Measurements from ENCODE around the gene WNT6. TPM values are rescaled to one million over a fixed set of nuclear protein-coding genes. Genes with fewer than 3 reads are reported as not detected.
A peak's percentile ranks its signal among the peaks of the same experiment; 100 is the strongest.

WNT6 gene
- total and polyA plus RNA-seq, 10 of the 15 experiments (the other 5 are each of a cell fraction or from before 2014, with no cell fraction given): 0.11 to 0.44 (median 0.22) TPM; not detected in 5

GRCh38 chr2:218878486-218878885 lies 18.9 kb downstream of the WNT6 start:
- ATAC-seq: no peak
- TF ChIP-seq BACH1 (IDR thresholded peaks at IDR 0.05; ENCODE audit: borderline replicate concordance) (no peak), MYB (IDR thresholded peaks at IDR 0.05; ENCODE audit: borderline replicate concordance, low read depth, low read length) (no peak), BCL11A (IDR thresholded peaks at IDR 0.05; ENCODE audit: low read depth, low read length) (no peak)
- ChIA-PET CTCF (interaction anchor here (1.2 to 21.9 kb wide), 6 partner anchors 9 to 405 kb away, joined by 3 to 1364 read pairs (median 30); no protein-coding TSS in a partner anchor), SMC1A (ENCODE audit: uncharacterized antibody, unreplicated experiment) (interaction anchor here (0.9 to 15.8 kb wide), 6 partner anchors 8 to 96 kb away, joined by 3 to 780 read pairs (median 20); no protein-coding TSS in a partner anchor), POLR2A (interaction anchor here (1.3 to 10.6 kb wide), 3 partner anchors 8 to 17 kb away, joined by 4 to 360 read pairs (median 31); no protein-coding TSS in a partner anchor), RAD21 (ENCODE audit: unreplicated experiment) (interaction anchor here (1.0 to 16.0 kb wide), 5 partner anchors 9 to 102 kb away, joined by 3 to 871 read pairs (median 9); no protein-coding TSS in a partner anchor)
- no peak for FAIRE-seq
- H4K20me1 ChIP-seq (ENCODE audit: control insufficient read depth, insufficient read depth): no peaks in the 10 kb centered on the region
- H3K9me3 ChIP-seq (replicated peaks; ENCODE audit: control insufficient read depth, insufficient read depth, low read length): no peaks in the 10 kb centered on the region
- H2AFZ ChIP-seq (ENCODE audit: control insufficient read depth, low read depth, low read length): no peak overlapping the region
- in situ Hi-C loops (cut with MboI): no loop called here
- no peak overlapping the region for H3K4me3 ChIP-seq
- H3K27me3 ChIP-seq (replicated peaks in 1 of 2; ENCODE audit: control insufficient read depth in 2 of 2, insufficient read depth in 2 of 2, low read length in 1 of 2): peaks cover 6 to 7% of the 10 kb centered on the region in 2 experiments; a peak in 3 of 4 replicates
- peaks cover 0 to 5% of the 10 kb centered on the region in 2 experiments; a peak in 1 of 4 replicates for H3K36me3 ChIP-seq (ENCODE audit: control insufficient read depth in 2 of 2, insufficient read depth in 2 of 2, low read length in 1 of 2)
- DNase-seq (ENCODE audit: low read depth, low spot score): no peak
- H3K4me1 ChIP-seq (ENCODE audit: control insufficient read depth, insufficient read depth, low read length): peaks cover 46% of the 10 kb centered on the region
- H3K27ac ChIP-seq (ENCODE audit: control insufficient read depth, insufficient read depth): no peak overlapping the region
- 100% methylated on average over 6 of the region's 6 CpGs for WGBS (ENCODE audit: insufficient coverage, insufficient replicate concordance, low lambda C conversion rate, missing lambda C conversion rate)
- H3K79me2 ChIP-seq (ENCODE audit: control insufficient read depth, insufficient read depth, low read length): peaks cover 35% of the 10 kb centered on the region
- H3K4me2 ChIP-seq (ENCODE audit: control insufficient read depth, insufficient read depth): no peak overlapping the region
- no peak overlapping the region for H3K9ac ChIP-seq (ENCODE audit: control insufficient read depth, insufficient read depth, low read length)
- BruUV-seq (replicated peaks): no TSS peak
- intact Hi-C loops (cut with micrococcal nuclease; ENCODE audit: unreplicated experiment): no loop called here

GRCh38 chr2:218878926-218879761 lies 19.5 kb downstream of the WNT6 start:
- CTCF ChIA-PET: interaction anchor here (0.6 to 21.9 kb wide), 8 partner anchors 9 to 405 kb away, joined by 3 to 1364 read pairs (median 4); no protein-coding TSS in a partner anchor
- no peak for FAIRE-seq
- TF ChIP-seq, protein P1, sequence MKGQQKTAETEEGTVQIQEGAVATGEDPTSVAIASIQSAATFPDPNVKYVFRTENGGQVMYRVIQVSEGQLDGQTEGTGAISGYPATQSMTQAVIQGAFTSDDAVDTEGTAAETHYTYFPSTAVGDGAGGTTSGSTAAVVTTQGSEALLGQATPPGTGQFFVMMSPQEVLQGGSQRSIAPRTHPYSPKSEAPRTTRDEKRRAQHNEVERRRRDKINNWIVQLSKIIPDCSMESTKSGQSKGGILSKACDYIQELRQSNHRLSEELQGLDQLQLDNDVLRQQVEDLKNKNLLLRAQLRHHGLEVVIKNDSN (IDR thresholded peaks at IDR 0.05; ENCODE audit: borderline replicate concordance, extremely low read length, insufficient read depth, low read depth, low read length): no peak
- TF ChIP-seq ZBED1 (IDR thresholded peaks at IDR 0.05; ENCODE audit: borderline replicate concordance): no peak
- TF ChIP-seq SMARCA5 (IDR thresholded peaks at IDR 0.05): peak; percentile 21; the same call in 1 of the 2 replicates
- TF ChIP-seq HDGF (IDR thresholded peaks at IDR 0.05): peak; percentile 15; the same call in 1 of the 2 replicates
- peak; percentile 34; the same call in 1 of the 2 replicates for TF ChIP-seq TARDBP (IDR thresholded peaks at IDR 0.05; ENCODE audit: borderline replicate concordance)
- TF ChIP-seq RELA (IDR thresholded peaks at IDR 0.05; ENCODE audit: borderline replicate concordance, partially characterized antibody): no peak

More at GRCh38 chr2:218878926-218879761, 19.5 kb downstream of the WNT6 start:
- H2AFZ ChIP-seq (ENCODE audit: control insufficient read depth, low read depth, low read length): peak overlapping the region; percentile 43; the same call in 1 of the 2 replicates
- TSS peak; percentile 68 for BruUV-seq (replicated peaks)
- intact Hi-C loops (cut with micrococcal nuclease; ENCODE audit: unreplicated experiment): no loop called here
- peak overlapping the region; percentile 20; the same call in 1 of the 2 replicates for H3K4me3 ChIP-seq
- in situ Hi-C loops (cut with MboI): no loop called here
- H3K27me3 ChIP-seq (replicated peaks in 1 of 2; ENCODE audit: control insufficient read depth in 2 of 2, insufficient read depth in 2 of 2, low read length in 1 of 2): peaks cover 2 to 4% of the 10 kb centered on the region in 2 experiments; a peak in 3 of 4 replicates
- peak overlapping the region; percentile 52 for H3K27ac ChIP-seq (ENCODE audit: control insufficient read depth, insufficient read depth)
- H4K20me1 ChIP-seq (ENCODE audit: control insufficient read depth, insufficient read depth): no peaks in the 10 kb centered on the region
- H3K4me2 ChIP-seq (ENCODE audit: control insufficient read depth, insufficient read depth): peak overlapping the region; percentile 84
- peaks cover 46% of the 10 kb centered on the region for H3K4me1 ChIP-seq (ENCODE audit: control insufficient read depth, insufficient read depth, low read length)
- H3K79me2 ChIP-seq (ENCODE audit: control insufficient read depth, insufficient read depth, low read length): peaks cover 40% of the 10 kb centered on the region
- ATAC-seq: peak; percentile 7
- peak overlapping the region; percentile 82 for H3K9ac ChIP-seq (ENCODE audit: control insufficient read depth, insufficient read depth, low read length)
- WGBS (ENCODE audit: insufficient coverage, insufficient replicate concordance, low lambda C conversion rate, missing lambda C conversion rate): 76% methylated on average over 13 of the region's 16 CpGs
- no peak for DNase-seq (ENCODE audit: low read depth, low spot score)
- no peaks in the 10 kb centered on the region for H3K9me3 ChIP-seq (replicated peaks; ENCODE audit: control insufficient read depth, insufficient read depth, low read length)
- ChIA-PET POLR2A (interaction anchor here (0.6 to 10.6 kb wide), 5 partner anchors 7 to 169 kb away, joined by 4 to 360 read pairs (median 7); partner anchors contain the start of gene TTLL4), SMC1A (ENCODE audit: uncharacterized antibody, unreplicated experiment) (interaction anchor here (1.2 to 15.8 kb wide), 6 partner anchors 7 to 80 kb away, joined by 3 to 780 read pairs (median 20); partner anchors contain the start of gene CDK5R2), RAD21 (ENCODE audit: unreplicated experiment) (interaction anchor here (1.0 to 16.0 kb wide), 4 partner anchors 8 to 30 kb away, joined by 3 to 871 read pairs (median 6); no protein-coding TSS in a partner anchor)
- peaks cover 0 to 5% of the 10 kb centered on the region in 2 experiments; a peak in 1 of 4 replicates for H3K36me3 ChIP-seq (ENCODE audit: control insufficient read depth in 2 of 2, insufficient read depth in 2 of 2, low read length in 1 of 2)
